ENCODE measurements around the gene PSMD8. TPM values are rescaled to one million over a fixed set of nuclear protein-coding genes. Genes with fewer than 3 reads are reported as not detected.

PSMD8 gene
- total and polyA plus RNA-seq, 12 donors = 113 to 513 (median 302) TPM

GRCh38 chr19:38389957-38390924 is 15.9 kb downstream of the PSMD8 start:
- WGBS, 2 donors = 30 to 33% methylated on average over 20 to 22 of the region's 22 CpGs
- no peak for ATAC-seq
- peaks cover 0 to 86% (median 17%) of the 10 kb centered on the region in 7 donors for H3K27me3 ChIP-seq
- H3K27ac ChIP-seq = peak overlapping the region in 2 of 10 donors; percentile 52 to 87
- intact Hi-C loops (cut with DNase I) = loop anchor here in 1 of 10 donors (10.0 kb wide), 1 partner anchor 535 kb away; no protein-coding TSS in a partner anchor
- no peaks in the 10 kb centered on the region for H3K9me3 ChIP-seq
- no peak for DNase-seq
- peak overlapping the region in 2 of 10 donors; percentile 57 to 64 for H3K4me3 ChIP-seq
- TF ChIP-seq, protein P1, sequence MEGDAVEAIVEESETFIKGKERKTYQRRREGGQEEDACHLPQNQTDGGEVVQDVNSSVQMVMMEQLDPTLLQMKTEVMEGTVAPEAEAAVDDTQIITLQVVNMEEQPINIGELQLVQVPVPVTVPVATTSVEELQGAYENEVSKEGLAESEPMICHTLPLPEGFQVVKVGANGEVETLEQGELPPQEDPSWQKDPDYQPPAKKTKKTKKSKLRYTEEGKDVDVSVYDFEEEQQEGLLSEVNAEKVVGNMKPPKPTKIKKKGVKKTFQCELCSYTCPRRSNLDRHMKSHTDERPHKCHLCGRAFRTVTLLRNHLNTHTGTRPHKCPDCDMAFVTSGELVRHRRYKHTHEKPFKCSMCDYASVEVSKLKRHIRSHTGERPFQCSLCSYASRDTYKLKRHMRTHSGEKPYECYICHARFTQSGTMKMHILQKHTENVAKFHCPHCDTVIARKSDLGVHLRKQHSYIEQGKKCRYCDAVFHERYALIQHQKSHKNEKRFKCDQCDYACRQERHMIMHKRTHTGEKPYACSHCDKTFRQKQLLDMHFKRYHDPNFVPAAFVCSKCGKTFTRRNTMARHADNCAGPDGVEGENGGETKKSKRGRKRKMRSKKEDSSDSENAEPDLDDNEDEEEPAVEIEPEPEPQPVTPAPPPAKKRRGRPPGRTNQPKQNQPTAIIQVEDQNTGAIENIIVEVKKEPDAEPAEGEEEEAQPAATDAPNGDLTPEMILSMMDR (IDR thresholded peaks at IDR 0.05) = no peak
- peaks cover 0 to 13% (median 0%) of the 10 kb centered on the region in 9 donors for H3K36me3 ChIP-seq
- H3K4me1 ChIP-seq = peaks cover 15 to 61% (median 33%) of the 10 kb centered on the region in 9 donors

DNA sequence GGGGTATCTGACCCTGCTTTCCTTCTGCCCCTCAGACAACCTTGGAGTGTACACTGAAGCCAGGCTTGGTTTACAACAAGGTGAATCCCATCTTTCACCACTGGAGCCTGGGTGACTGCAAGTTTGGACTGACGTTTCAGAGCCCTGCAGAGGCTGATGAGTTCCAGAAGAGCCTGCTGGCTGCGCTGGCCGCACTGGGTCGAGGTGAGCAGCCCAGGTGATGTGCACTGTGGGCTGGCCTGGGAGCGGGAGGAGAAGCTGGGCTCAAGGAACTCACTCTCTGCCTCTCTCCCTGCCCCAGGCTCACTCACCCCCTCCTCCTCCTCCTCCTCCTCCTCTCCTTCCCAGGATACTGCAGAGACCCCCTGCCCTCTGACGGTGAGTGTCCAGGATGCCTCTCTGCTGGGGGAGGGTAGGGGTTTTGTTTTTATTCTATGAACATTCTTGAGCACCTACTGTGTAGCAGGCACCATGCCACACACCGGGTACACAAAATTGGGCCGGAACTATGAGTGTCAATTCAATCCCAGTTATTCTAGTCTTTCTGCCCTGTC is 17.6 kb downstream of the PSMD8 start:
- H3K9me3 ChIP-seq = no peaks in the 10 kb centered on the region
- ATAC-seq (no peak), DNase-seq (no peak)
- no peaks in the 10 kb centered on the region for H3K36me3 ChIP-seq
- intact Hi-C loops (cut with DNase I) = loop anchor here in 1 of 10 donors (10.0 kb wide), 1 partner anchor 533 kb away; no protein-coding TSS in a partner anchor
- no peak overlapping the region for H3K4me3 ChIP-seq
- WGBS, 2 donors = 55 to 60% methylated on average over 8 of the region's 8 CpGs
- peaks cover 7 to 52% (median 22%) of the 10 kb centered on the region in 9 donors for H3K4me1 ChIP-seq
- H3K27ac ChIP-seq = no peak overlapping the region
- peaks cover 0 to 86% (median 34%) of the 10 kb centered on the region in 7 donors for H3K27me3 ChIP-seq
- TF ChIP-seq, protein P1 (IDR thresholded peaks at IDR 0.05) = no peak

DNA sequence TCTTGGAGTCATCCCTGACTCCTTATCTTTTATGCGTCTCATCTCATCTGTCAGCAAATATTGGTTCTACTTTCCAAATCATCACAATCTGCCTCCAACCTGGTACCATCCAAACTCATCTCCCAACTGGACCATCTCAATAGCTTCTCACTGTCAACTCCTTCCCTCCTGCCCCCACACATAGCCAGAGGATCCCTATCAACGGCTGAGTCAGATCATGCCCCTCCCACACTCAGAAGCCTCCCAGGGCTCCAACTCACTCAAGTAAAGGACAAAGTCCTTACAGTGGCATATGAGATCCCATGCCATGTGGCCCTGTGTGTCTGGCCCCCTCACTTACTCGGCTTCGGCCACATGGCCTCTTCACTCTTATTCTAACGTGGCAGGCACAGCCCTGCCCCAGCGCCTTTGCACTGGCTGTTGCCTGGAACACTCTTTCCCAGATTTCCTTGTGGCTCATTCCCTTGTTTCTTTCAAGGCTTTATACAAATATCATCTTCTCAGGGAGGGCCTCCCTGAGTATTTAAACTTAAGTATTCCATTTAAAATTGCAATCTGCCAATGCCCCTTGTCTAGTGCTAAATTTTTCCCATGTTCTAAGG is 18.4 kb downstream of the PSMD8 start:
- ATAC-seq (no peak), DNase-seq (no peak)
- intact Hi-C loops (cut with DNase I) = loop anchor here in 1 of 10 donors (10.0 kb wide), 1 partner anchor 532 kb away; no protein-coding TSS in a partner anchor
- Histone ChIP-seq H3K4me3 (no peak overlapping the region), H3K36me3 (no peaks in the 10 kb centered on the region), H3K27me3 (peaks cover 0 to 90% (median 42%) of the 10 kb centered on the region in 7 donors), H3K27ac (no peak overlapping the region), H3K9me3 (no peaks in the 10 kb centered on the region), H3K4me1 (peaks cover 0 to 43% (median 15%) of the 10 kb centered on the region in 9 donors)
- 71 to 76% methylated on average over 6 of the region's 6 CpGs for WGBS, 2 donors
- TF ChIP-seq, protein P1 (IDR thresholded peaks at IDR 0.05) = no peak

- Histone ChIP-seq H3K9me3 (no peaks in the 10 kb centered on the region), H3K4me1 (peaks cover 0 to 28% (median 0%) of the 10 kb centered on the region in 9 donors), H3K36me3 (no peaks in the 10 kb centered on the region), H3K4me3 (peak overlapping the region in 2 of 10 donors; percentile 5 to 22), H3K27me3 (peaks cover 7 to 91% (median 59%) of the 10 kb centered on the region in 7 donors), H3K27ac (no peak overlapping the region)
- 4 to 5% methylated on average over 30 of the region's 30 CpGs for WGBS, 2 donors
- ATAC-seq = peak in 1 of 8 donors; percentile 6
- TF ChIP-seq, protein P1 (IDR thresholded peaks at IDR 0.05) = no peak
- no peak for DNase-seq
- intact Hi-C loops (cut with DNase I) = loop anchor here in 1 of 10 donors (10.0 kb wide), 1 partner anchor 530 kb away; no protein-coding TSS in a partner anchor
These were observed 20.1 kb downstream of the PSMD8 start for GRCh38 chr19:38394488-38394887.

Measured in heart right ventricle (tissue), 16 donors.